SK-N-SH treated with all-trans-retinoic acid at 6 μM for 48 hours (cell line): Measurements from ENCODE around the gene TRRAP.

Source experiments
- ATAC-seq: fragments of 200-7000 bp; cut with Tn5 transposase; 3 replicates; pipeline ENCODE4 v1.9.1; 2020; ENCODE audit warnings: mild to moderate bottlenecking, moderate library complexity
- ARNTL ChIP-seq: fragments of 450-650 bp; formaldehyde crosslinking; IDR thresholded peaks from 2 replicates; pipeline ENCODE4 v1.5.0; 2020; ENCODE audit warnings: low read depth, mild to moderate bottlenecking, moderate library complexity, borderline replicate concordance
- BACH2 ChIP-seq: fragments of 250-450 bp; sonication (Bioruptor Pico); IDR thresholded peaks from 2 replicates; pipeline ENCODE4 v1.9.0; 2021; ENCODE audit warnings: mild to moderate bottlenecking, borderline replicate concordance
- CSDC2 ChIP-seq: fragments of 250-450 bp; sonication (Bioruptor Pico); IDR thresholded peaks from 2 replicates; pipeline ENCODE4 v1.5.0; 2020; ENCODE audit warnings: mild to moderate bottlenecking, moderate library complexity
- CSRNP3 ChIP-seq: fragments of 250-450 bp; sonication (Bioruptor Pico); IDR thresholded peaks from 2 replicates; pipeline ENCODE4 v1.5.1; 2021; ENCODE audit warnings: mild to moderate bottlenecking, moderate library complexity
- ESRRG ChIP-seq: fragments of 250-450 bp; sonication (Bioruptor Pico); IDR thresholded peaks from 2 replicates; pipeline ENCODE4 v1.6.1; 2021; ENCODE audit warnings: mild to moderate bottlenecking
- GLIS3 ChIP-seq: fragments of 250-450 bp; sonication (Bioruptor Pico); IDR thresholded peaks from 2 replicates; pipeline ENCODE4 v1.5.0; 2020; ENCODE audit warnings: mild to moderate bottlenecking, moderate library complexity
- ISL1 ChIP-seq: fragments of 250-450 bp; sonication (Bioruptor Pico); IDR thresholded peaks from 2 replicates; pipeline ENCODE4 v2.1.2; 2022; ENCODE audit warnings: mild to moderate bottlenecking, moderate library complexity
- OSR1 ChIP-seq: fragments of 250-450 bp; sonication (Bioruptor Pico); IDR thresholded peaks from 2 replicates; pipeline ENCODE4 v1.8.0; 2022; ENCODE audit warnings: moderate library complexity, mild to moderate bottlenecking, inconsistent platforms
- PATZ1 ChIP-seq: fragments of 250-450 bp; sonication (Bioruptor Pico); IDR thresholded peaks from 2 replicates; pipeline ENCODE4 v1.8.0; 2020; ENCODE audit warnings: mild to moderate bottlenecking, moderate library complexity, borderline replicate concordance
- POU6F1 ChIP-seq: fragments of 250-450 bp; sonication (Bioruptor Pico); IDR thresholded peaks from 2 replicates; pipeline ENCODE4 v1.8.0; 2021; ENCODE audit warnings: low read depth, mild to moderate bottlenecking, moderate library complexity, borderline replicate concordance
- PPARA ChIP-seq: fragments of 250-450 bp; sonication (Bioruptor Pico); IDR thresholded peaks from 2 replicates; pipeline ENCODE4 v1.5.0; 2020; ENCODE audit warnings: mild to moderate bottlenecking, borderline replicate concordance
- SNAI2 ChIP-seq: fragments of 250-450 bp; sonication (Bioruptor Pico); IDR thresholded peaks from 2 replicates; pipeline ENCODE4 v1.5.0; 2020; ENCODE audit warnings: mild to moderate bottlenecking, moderate library complexity
- TCF4 ChIP-seq: fragments of 250-450 bp; sonication (Bioruptor Pico); IDR thresholded peaks from 2 replicates; pipeline ENCODE4 v1.8.0; 2021; ENCODE audit warnings: mild to moderate bottlenecking, moderate library complexity, borderline replicate concordance
- TOX ChIP-seq: fragments of 250-450 bp; sonication (Bioruptor Pico); IDR thresholded peaks from 2 replicates; pipeline ENCODE4 v1.8.0; 2021; ENCODE audit warnings: mild to moderate bottlenecking, moderate library complexity, borderline replicate concordance
- TSHZ2 ChIP-seq: fragments of 250-450 bp; sonication (Bioruptor Pico); IDR thresholded peaks from 2 replicates; pipeline ENCODE4 v1.5.0; 2020; ENCODE audit warnings: mild to moderate bottlenecking, moderate library complexity
- ZC3H10 ChIP-seq: fragments of 250-450 bp; sonication (Bioruptor Pico); IDR thresholded peaks from 2 replicates; pipeline ENCODE4 v1.5.1; 2021; ENCODE audit warnings: mild to moderate bottlenecking, moderate library complexity
- ZFP3 ChIP-seq: fragments of 250-450 bp; sonication (Bioruptor Pico); IDR thresholded peaks from 2 replicates; pipeline ENCODE4 v1.5.0; 2020; ENCODE audit warnings: mild to moderate bottlenecking, moderate library complexity
- ZFP30 ChIP-seq: fragments of 450-650 bp; formaldehyde crosslinking; IDR thresholded peaks from 2 replicates; pipeline ENCODE4 v1.5.0; 2022; ENCODE audit warnings: mild to moderate bottlenecking, moderate library complexity
- ZNF565 ChIP-seq: fragments of 450-650 bp; formaldehyde crosslinking; conservative IDR thresholded peaks from 2 replicates; pipeline ENCODE4 v1.5.0; 2020; ENCODE audit warnings: low read depth, mild to moderate bottlenecking, moderate library complexity
- ZNF70 ChIP-seq: fragments of 450-650 bp; formaldehyde crosslinking; IDR thresholded peaks from 2 replicates; pipeline ENCODE4 v1.5.0; 2020; ENCODE audit warnings: mild to moderate bottlenecking, moderate library complexity
- ZNF8 ChIP-seq: fragments of 450-650 bp; formaldehyde crosslinking; IDR thresholded peaks from 2 replicates; pipeline ENCODE4 v1.5.0; 2020; ENCODE audit warnings: mild to moderate bottlenecking, moderate library complexity
- TF ChIP-seq, protein P1 (sequence below): fragments of 250-450 bp; sonication (Bioruptor Pico); IDR thresholded peaks from 2 replicates; pipeline ENCODE4 v1.5.1; 2020; ENCODE audit warnings: low read depth, mild to moderate bottlenecking, moderate library complexity

TRRAP gene

DNA sequence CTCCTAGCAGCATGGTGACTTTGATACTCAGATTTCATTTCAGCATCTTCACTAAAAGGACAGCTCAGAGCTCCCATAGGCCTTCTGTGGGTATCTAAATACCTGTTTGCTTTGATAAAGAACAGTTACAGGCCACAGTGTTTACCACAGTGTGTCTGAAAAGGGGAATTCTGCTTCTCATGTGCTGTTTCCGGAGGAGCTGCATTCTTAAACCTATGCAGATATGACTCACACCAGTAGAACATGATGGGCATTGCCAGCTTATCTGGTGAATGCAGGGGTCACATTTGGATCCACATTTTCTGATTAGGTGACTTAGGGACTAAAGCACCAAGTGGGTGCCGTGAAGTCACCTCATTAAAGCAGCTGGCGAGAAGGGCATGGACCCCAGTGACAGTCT is 52.6 kb downstream of the TRRAP start:
- ATAC-seq, result peak; percentile 20; the same call in 1 of the 3 replicates
- no peak for TF ChIP-seq ZNF8 (CRISPR knock-in tag)
- TF ChIP-seq ISL1 (CRISPR knock-in tag), result no peak
- no peak for TF ChIP-seq TOX (CRISPR knock-in tag)
- TF ChIP-seq ZFP3 (CRISPR knock-in tag), result no peak
- no peak for TF ChIP-seq POU6F1
- TF ChIP-seq ZNF565 (CRISPR knock-in tag), result no peak
- TF ChIP-seq CSDC2, result no peak
- no peak for TF ChIP-seq BACH2 (CRISPR knock-in tag)
- no peak for TF ChIP-seq ESRRG (CRISPR knock-in tag)
- no peak for TF ChIP-seq OSR1 (CRISPR knock-in tag)
- TF ChIP-seq ARNTL, result no peak
- TF ChIP-seq ZC3H10 (CRISPR knock-in tag), result no peak
- TF ChIP-seq TCF4 (CRISPR knock-in tag), result no peak
- no peak for TF ChIP-seq PATZ1
- TF ChIP-seq ZNF70 (CRISPR knock-in tag), result no peak
- TF ChIP-seq, protein P1, sequence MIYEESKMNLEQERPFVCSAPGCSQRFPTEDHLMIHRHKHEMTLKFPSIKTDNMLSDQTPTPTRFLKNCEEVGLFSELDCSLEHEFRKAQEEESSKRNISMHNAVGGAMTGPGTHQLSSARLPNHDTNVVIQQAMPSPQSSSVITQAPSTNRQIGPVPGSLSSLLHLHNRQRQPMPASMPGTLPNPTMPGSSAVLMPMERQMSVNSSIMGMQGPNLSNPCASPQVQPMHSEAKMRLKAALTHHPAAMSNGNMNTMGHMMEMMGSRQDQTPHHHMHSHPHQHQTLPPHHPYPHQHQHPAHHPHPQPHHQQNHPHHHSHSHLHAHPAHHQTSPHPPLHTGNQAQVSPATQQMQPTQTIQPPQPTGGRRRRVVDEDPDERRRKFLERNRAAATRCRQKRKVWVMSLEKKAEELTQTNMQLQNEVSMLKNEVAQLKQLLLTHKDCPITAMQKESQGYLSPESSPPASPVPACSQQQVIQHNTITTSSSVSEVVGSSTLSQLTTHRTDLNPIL (CRISPR knock-in tag), result no peak
- TF ChIP-seq GLIS3 (CRISPR knock-in tag), result no peak
- no peak for TF ChIP-seq SNAI2

DNA sequence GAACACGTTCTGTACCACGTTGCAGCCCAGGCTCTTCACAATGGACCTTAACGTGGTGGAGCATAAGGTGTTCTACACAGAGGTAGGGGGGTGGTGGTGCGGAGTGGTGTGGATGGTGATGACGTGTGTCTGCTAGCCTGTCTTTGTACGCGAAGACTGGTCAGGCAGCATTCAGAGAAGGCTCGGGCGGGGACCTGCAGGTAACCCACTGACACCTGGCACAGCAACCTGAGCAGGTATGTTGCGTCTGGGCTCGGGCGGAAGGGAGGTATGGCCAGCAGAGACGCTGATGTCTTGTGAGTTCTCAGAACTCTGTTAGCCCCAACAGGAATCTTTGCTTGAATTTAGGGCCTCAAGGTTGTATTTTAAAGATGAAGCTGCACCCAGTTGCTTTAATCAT is 55.0 kb downstream of the TRRAP start:
- ATAC-seq, result no peak
- TF ChIP-seq, protein P1 (CRISPR knock-in tag), result no peak
- TF ChIP-seq GLIS3 (CRISPR knock-in tag), result no peak
- no peak for TF ChIP-seq POU6F1
- TF ChIP-seq ZC3H10 (CRISPR knock-in tag), result no peak
- TF ChIP-seq ESRRG (CRISPR knock-in tag), result no peak
- no peak for TF ChIP-seq PATZ1
- no peak for TF ChIP-seq ZFP3 (CRISPR knock-in tag)
- no peak for TF ChIP-seq PPARA (CRISPR knock-in tag)
- TF ChIP-seq ISL1 (CRISPR knock-in tag), result no peak
- TF ChIP-seq, all 23 proteins: peak for 0

DNA sequence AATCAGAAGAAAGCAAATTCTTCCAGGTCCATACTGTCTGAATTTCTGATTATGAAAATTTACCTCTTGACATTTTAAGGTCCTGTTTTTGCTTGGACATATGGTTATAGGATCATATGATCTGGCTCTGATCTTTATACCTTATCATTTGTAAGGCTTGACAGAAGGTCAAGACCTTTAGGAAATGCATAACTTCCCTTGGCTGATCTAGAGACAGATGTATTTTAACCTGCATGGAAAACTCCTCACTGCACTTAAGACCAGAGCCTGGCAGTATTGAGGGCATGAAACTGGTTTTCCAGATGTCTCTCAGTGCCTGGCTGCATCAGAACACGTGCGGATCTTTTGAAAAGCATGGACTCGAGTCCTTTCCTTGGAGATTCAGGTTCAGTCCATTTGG is 55.9 kb downstream of the TRRAP start:
- no peak for ATAC-seq

More for the DNA sequence above, 55.9 kb downstream of the TRRAP start:
- TF ChIP-seq BACH2 (CRISPR knock-in tag) (no peak), ZFP30 (no peak), TOX (CRISPR knock-in tag) (no peak), GLIS3 (CRISPR knock-in tag) (no peak), PATZ1 (no peak), CSRNP3 (CRISPR knock-in tag) (no peak), OSR1 (CRISPR knock-in tag) (no peak), PPARA (CRISPR knock-in tag) (no peak), TSHZ2 (CRISPR knock-in tag) (no peak)
